ENCODE data around the gene CCNY.
"Not testable (repeated sequence)": the region's sequence is repeated elsewhere in the genome, so short reads cannot be mapped to it uniquely, and the experiment has no call there.

The CCNY gene

DNA sequence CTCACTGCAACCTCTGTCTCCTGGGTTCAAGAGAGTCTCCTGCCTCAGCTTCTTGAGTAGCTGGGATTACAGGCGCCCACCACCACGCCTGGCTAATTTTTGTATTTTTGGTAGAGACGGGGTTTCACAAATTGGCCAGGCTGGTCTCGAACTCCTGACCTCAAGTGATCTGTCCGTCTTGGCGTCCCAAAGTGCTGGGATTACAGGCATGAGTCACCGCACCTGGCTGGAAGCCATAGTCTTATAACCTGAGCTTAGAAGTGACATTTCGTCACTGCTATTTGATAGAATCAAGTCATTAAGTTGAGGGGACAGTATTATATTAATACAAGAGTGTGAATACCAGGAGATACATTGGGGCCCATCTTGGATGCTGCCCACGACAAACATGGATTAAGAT is 17.9 kb downstream of the CCNY start:
- DNase-seq (ENCODE audit: low read depth in 2 of 2) = not testable (repeated sequence)

DNA sequence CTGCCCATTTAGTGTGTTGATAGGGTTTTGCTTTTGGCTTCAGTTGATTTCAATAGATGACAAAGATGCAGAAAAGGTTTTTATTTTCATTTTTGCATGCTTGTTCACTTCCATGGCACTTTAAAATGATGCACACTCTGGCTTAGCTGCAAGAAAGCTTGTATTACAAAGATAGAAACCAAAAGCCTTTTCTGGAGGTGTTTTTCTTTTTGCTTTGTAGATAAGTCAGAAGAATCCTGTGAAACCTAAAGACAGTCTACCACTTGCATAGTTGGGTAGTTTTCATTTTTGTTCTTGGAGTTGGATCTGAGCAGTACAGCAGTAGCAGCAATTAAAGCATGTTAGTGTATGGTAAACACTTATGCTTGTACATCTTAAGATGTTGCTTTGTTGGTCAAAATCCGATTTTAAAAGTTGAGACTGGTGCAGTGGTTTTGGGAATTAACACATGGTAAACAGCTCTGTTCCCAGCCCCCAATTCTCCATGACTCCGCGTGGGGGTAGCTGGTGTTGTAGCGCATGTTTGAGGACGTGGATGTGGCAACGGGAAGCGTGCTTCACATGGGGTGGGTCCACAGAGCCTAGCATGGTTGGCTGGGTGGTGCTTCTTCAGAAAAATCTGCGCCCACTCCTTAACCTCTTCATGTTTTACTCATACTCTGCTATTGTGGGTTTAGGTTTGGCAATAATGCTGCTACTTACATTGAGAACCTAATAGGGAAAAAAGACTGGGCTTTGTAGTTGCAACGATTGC is 19.8 kb downstream of the CCNY start:
- no peak for DNase-seq (ENCODE audit: low read depth in 2 of 2)

DNA sequence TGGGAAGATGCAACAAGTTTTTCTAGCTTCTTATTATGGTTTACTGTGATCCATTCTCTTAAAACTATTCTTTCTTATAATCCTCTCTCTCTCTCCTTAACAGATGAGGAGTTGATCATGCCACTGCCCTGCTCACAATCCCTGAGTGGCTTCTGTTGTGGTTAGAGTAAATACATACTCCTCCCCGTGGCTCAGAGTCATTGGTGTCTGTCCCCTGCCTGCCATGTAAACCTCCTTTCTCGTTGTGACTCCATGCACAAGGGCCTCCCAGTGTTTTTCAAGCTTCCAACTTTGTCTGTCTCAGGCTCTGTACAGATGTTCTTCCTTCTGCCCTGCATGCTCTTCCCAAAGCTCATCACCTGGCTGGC is 20.4 kb downstream of the CCNY start:
- no peak for DNase-seq (ENCODE audit: low read depth in 2 of 2)

DNA sequence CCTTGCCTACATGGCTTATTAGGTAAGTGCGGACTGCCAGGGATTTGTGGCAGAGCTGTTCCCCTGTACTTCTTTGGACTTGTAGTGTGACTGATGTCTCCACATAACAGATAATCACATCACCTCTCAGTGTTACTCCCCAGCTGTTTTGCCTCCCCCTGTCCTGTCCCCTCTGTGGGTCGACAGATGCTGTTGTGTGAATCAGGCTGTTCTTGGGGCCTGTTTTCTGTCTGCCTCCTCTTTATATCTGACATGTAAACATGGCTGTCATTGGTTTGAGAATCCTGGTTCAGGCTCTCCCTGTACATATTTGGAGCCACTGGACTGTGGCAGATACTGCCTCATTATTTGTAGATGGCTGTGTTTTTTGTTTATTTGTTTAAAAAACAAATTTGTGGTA is 22.7 kb downstream of the CCNY start:
- DNase-seq (ENCODE audit: low read depth in 2 of 2) = no peak

DNA sequence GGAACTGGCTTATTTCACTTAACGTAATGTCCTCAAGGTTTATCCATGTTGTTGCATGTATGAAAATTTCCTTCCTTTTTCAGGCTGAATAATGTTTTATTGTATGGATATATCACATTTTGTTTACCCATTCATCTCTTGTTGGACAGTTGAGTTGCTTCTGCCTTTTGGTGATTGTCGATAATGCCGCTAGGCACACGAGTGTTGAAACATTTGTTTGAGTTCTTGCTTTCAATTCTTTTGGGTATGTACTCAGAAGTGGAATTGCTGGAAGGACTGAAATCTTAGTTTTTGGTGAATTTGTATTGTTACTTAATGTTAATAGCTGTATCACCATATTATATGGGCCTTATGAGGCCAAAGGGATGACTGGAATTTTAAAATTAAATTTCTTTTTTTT is 23.6 kb downstream of the CCNY start:
- DNase-seq (ENCODE audit: low read depth in 2 of 2) = no peak

DNA sequence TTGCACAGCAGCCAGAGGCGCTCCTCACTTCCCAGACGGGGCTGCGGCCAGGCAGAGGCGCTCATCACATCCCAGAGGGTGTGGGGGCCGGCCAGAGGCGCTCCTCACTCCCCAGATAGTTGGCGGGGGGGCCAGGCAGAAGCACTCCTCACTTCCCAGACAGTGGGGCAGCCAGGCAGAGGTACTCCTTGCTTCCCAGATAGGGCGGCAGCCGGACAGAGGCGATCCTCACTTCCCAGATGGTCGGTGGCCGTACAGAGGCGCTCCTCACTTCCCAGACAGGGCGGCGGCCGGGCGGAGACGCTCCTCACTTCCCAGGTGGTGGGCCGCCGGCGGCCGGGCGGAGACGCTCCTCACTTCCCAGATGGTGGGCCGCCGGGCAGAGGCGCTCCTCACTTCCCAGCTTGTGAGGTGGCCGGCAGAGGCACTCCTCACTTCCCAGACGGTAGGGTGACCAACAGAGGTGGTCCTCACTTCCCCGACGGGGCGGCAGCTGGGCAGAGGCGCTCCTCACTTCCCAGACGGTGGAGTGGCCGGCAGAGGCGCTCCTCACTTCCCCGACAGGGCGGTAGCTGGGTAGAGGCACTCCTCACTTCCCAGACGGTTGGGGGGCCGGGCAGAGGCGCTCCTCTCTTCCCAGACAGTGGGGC is 26.5 kb downstream of the CCNY start:
- no peak for DNase-seq (ENCODE audit: low read depth in 2 of 2)

GRCh38 chr10:35363587-35363986 is 27.3 kb downstream of the CCNY start:
- no peak for DNase-seq (ENCODE audit: low read depth in 2 of 2)

DNA sequence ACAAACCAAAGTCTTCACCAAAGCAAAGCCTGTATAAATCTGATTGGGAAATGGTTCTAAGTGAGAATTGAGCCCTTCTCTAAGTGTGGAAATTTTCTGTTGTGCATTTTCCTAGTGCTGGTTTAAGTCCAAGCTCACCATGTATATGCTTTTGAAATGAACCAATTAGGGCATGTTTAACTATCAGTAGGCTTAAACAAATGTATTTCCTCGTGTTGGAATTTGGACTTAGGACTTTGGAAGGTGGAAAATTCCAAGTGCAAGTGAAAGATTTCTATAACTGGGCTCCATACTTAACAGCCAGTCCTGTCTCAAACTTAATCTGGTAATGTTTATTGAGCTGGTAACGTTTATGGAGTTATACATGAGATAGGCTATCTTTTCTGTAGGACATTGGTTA is 28.5 kb downstream of the CCNY start:
- DNase-seq (ENCODE audit: low read depth in 2 of 2) = no peak

DNA sequence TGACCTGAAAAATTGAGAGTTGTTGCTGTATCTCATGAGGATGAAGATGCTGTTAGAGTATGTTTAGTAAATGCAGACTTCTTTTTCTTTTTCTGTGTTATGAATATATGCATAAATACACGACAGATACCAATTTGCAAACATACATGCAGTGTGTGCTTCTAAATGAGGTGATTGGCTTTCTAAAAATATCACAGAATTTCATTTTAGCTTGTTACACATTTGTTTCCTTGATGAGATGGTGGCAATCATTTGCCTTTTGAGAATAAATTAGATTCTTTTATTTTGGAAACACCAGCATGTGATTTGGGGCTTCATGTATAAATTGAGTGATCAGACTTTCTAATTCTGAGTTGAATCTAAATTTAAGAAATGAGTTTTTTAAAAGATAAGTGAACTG is 29.7 kb downstream of the CCNY start:
- DNase-seq (ENCODE audit: low read depth in 2 of 2) = no peak

DNA sequence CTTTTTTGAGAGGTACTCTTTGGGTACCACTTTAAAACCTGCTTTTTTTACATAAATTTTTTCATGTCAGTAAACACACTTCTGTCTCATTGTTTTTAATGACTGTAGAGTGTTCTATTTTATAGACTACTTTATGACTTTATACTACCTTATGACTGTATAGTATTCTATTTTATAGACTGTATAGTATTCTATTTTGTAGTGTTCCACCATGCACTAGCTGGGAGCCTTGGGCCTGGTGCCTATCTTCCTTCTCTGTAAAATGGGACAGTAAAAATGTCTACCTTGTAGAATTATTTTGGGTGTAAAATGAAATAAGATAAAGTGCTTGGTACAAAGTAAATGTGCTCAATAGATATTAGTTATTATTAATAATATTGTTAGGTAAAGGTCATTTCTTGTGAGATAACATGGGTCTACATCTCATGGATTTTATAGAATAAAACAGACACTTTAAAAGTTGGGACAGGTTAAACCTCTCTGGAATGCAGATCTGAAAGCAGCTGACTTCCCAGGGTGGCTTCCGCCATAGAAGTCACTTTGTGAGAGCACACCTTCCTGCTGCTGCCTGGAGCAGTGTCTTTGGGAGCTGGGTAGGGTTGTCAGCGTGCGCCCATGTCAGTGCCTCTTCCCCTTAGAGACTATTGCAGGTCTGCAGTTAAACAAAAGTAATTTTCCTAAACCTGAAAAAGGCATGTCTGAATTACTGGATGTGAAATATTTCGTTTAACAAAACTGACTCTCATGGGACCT is 31.0 kb downstream of the CCNY start:
- DNase-seq (ENCODE audit: low read depth in 2 of 2) = no peak

- no peak for DNase-seq (ENCODE audit: low read depth in 2 of 2)
Observed at GRCh38 chr10:35367982-35368381, 31.7 kb downstream of the CCNY start.

DNA sequence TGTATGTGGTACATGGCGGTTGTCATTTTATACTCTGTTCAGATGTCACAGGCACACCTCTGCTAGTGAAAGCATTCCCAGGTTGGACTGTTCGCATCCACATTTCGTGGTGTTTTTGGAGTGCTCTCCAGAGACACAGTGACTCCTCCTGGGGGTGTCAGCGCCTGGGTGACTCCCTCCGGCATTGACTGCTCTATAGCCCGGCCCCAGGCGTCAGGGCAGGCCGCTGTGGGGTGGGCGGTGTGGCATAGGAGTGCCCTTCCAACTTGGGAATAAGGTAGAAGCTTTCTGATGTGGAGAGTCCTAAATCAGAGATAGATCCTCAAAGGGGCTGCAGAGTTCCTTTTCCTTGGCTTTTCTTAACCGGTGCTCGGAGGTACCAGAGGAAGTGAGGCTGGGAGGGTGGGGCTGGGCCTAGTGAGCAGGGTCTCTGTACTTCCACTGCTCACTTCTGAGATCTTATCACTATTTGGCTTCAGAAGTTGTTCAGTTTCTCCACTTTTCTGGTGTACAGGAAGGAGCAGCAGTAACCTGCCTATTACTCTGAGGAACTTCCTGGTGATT is 32.3 kb downstream of the CCNY start:
- DNase-seq (ENCODE audit: low read depth in 2 of 2) = no peak

DNA sequence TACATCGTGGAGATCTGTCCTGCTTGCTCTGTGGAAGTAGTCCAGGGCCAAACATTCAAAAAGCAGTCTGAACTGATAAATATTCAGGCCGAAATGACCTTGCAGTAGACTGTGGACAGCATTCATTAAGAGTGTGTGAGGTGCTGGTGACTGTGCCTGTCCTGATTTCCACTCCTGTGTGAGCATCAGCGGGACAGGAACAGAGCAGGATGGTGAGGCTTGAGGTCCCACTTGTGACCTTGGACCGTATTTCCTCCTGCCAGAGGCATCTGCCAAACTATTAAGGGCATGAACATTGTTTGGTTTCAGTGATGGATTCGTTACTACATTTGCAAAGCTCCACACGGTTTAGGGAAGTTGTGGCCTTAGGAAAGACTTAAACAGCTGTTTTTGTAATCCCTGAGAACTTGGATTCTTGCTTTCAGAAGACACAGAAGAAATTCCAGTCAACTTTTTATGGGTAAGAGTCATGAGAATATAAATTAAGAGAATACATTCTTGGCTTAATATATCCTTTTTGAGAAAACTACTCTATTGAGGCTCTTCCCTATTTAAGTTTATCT is 32.8 kb downstream of the CCNY start:
- no peak for DNase-seq (ENCODE audit: low read depth in 2 of 2)

DNA sequence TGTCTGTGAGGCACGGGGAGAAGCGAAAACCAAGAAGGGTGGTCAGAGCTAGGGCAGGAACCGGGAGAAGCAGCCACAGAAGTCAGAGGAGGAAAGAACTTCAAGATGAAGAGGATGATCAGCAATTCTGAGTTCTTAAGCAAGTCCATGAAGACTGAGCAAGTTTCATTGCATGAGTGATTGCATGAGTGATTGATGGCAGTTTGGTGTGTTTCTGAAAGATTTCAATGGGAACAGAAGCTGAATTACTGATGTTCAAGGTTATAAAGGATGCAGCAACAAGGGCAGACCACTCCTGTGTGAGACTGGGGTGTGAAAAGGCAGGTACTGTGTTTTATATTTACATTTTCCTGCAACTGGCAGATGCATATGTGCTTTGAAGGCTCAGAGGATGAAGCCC is 35.4 kb downstream of the CCNY start:
- no peak for DNase-seq (ENCODE audit: low read depth in 2 of 2)

- DNase-seq (ENCODE audit: low read depth in 2 of 2) = no peak
Observed at GRCh38 chr10:35372329-35372728, 36.0 kb downstream of the CCNY start.

DNA sequence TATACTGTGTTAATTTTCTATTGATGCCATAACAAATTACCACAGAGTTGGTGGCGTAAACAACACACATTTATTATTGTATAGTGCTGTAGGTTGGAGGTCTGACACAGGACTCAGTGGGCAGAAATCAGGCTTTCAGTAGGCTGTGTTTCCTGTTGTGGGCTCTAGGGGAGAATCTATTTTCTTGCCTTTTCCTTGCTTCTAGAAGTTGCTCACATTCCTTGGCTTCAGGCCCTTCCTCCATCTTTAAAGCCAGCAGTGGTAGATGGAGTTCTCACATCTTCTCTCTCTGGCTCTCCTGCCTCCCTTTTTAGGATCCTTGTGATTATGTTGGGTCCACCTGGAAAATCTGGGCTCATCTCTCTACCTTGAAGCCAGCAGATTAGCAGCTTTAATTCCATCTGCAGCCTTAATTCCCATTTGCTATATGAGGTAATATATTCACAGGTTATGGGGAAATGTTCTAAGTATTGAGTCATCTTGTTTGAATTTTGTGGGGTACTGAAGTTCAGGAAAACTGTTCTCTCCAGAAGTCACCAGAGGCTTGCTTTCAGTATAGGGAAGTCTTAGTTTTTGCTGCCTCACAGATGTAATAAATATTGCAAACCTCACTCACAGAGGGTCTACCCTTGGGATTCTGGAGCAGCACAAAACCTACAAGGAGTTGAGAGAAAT is 38.9 kb downstream of the CCNY start:
- DNase-seq (ENCODE audit: low read depth in 2 of 2) = no peak

DNA sequence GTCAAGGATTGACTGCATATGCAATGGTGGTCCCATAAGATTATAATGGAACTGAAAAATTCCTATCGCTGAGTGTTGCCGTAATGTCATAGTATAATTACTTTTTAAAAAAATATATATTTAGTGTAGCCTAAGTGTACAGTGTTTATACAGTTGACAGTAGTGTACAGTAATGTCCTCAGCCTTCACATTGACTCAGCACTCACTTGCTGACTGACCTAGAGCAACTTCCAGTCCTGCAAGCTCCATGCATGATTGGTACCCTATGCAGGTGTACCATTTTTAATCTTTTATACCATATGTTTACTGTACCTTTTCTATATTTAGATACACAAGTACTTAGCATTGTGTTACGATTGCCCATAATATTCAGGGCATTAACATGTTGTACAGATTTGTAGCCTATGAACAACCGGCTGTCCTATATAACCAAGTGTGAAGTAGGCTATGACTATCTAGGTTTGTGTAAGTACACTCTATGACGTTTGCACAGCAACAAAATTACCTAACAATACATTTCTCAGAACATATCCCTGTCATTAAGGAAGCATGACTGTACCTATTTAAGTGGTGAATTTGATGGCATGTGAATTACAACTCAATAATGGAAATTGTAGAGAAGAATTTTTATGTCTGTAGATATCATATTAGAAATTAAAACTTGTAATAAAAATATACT is 40.9 kb downstream of the CCNY start:
- no peak for DNase-seq (ENCODE audit: low read depth in 2 of 2)

DNA sequence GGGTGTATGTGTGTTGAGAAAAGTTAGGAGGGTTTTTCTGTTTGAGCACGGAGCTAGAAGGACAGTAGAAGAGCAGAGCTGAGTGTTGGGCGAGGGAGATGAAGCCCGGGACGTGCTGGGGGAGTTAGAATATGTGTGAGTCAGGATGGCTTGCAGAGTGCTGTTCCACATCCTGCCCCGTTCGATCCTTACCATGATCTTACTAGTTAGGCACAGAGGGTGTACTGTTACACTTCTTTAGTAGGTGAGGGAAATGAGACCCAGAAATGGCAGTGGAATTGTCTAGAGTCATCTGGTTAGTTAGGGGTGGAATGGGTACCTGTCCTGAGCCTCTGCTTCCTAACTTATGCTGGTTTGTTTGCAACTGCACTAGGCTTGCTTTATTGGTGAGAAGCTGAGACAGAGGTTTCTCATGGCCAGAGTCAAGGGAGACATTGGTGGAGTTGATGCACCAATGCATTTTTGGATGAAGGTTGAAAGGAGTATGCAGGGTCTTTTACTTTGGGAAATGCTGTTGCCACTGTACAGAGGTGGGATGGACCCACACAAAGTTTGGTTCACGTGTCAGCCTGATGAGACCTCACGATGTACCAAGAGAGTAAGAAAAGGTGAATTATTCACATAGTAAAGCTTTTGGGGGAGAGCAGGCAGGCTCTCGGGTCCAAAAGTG is 42.4 kb downstream of the CCNY start:
- DNase-seq (ENCODE audit: low read depth in 2 of 2) = no peak

DNA sequence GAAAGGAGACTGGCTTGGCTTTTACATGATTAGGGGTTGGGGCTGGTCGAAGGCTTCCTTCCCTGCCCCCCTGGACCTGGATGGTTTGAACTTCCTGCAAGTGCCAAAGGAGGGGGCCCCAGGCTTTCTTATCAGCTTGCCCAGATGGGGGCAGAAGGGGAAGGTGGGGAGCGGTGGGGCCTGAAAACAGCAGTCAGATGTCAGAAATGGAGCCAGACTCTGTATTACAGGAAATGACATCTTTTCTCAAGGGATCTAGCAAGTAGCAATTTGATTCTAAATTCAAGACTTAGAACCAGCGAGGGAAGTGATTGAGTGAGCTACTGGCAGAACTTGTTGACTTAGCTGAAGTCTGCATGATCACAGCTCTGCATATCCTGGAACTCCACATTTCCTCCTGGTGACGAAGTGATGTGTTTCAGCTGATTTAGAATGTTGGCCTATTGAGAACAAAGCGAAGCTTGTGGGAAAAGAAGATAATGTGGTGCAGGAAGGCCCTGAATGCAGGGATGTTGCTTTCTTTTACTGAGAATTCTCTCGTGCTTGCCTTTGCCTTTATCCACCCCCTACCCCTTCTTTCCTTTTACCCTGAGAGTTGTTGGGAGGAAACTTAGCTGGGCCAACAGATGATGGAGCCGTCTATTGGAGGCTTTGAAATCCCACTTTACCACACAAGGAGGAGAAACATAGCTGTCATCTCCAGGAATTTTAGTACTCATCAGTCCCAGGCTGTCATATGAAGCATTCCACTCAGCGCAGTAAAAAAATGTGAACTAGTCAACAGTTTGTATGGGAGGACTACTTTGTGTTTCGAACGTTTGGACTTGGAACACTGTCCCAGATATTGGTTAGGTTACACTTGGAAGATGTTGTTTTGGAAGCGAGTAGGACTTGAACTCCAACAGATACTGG is 43.2 kb downstream of the CCNY start:
- DNase-seq (ENCODE audit: low read depth in 2 of 2) = no peak

- no peak for DNase-seq (ENCODE audit: low read depth in 2 of 2)
Observed at GRCh38 chr10:35382096-35382495, 45.8 kb downstream of the CCNY start.

All from stimulated activated CD4-positive, alpha-beta T cell treated with anti-CD3 and anti-CD28 coated beads, Interleukin-1b, Interleukin-23, amount 100 ng/mL, for 4 hours (primary cell).